Measurements from ENCODE around the gene POLR2B. TPM values are rescaled to one million over a fixed set of nuclear protein-coding genes. Genes with fewer than 3 reads are reported as not detected.
"Not testable (repeated sequence)": the region's sequence is repeated elsewhere in the genome, so short reads cannot be mapped to it uniquely, and the experiment has no call there.

POLR2B gene
- total RNA-seq, 1 donor from 2014 or later: 66.9 TPM

- DNase-seq (ENCODE audit: low spot score): no peak
These were observed 7.5 kb downstream of the POLR2B start for GRCh38 chr4:56986192-56986591.

DNA sequence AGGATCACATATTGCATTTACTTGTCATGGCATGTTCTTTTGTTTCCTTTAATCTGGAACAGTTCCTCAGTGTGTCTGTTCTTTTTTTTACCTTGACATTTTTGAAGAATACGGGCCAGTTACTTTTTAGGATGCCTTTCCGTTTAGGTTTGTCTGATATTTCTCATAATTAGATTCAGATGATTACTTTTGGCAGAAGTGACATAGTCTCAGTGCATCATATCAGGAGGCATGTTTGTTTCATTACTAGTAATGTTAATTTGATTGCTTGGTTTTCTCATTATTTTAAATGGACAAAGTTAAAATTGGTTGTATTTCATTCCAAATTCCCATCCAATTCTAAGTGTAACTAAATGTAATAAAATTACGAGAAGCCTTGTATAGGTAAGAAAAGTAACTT is 8.3 kb downstream of the POLR2B start:
- no peak for DNase-seq (ENCODE audit: low spot score)

DNA sequence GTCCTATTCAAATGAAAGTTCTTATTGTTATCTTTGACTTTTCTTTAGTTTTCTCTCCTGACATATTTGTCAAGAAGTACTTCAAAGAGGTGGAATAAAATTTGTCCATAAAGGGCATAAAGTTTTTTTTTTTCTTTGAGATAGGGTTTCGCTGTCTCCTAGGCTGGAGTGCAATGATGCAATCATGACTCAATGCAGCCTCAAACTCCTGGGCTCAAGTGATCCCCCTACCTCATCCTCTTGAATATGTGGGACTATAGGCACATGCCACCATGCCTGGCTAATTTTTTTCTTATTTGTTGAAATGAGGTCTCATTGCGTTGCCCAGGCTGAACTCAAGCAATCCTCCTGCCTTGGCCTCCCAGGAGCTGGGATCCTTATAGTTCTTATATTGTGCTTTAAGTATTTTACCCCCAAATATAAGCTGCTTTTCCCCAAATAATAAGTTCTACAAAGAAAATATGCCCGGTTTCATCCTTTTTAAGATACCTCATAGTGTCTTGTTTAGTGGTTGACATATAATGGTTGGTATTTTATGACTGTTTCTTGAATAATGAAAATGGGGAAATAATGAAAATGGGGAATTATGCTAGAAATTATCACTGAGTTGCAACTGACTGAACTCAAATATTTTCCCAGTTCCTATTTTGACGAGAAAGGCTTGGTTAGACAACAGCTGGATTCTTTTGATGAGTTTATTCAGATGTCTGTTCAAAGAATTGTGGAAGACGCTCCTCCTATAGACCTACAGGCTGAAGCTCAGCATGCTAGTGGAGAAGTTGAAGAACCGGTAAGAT is 11.6 kb downstream of the POLR2B start:
- DNase-seq (ENCODE audit: low spot score): no peak

- no peak for DNase-seq (ENCODE audit: low spot score)
These were observed 16.8 kb downstream of the POLR2B start for GRCh38 chr4:56995525-56995924.

DNA sequence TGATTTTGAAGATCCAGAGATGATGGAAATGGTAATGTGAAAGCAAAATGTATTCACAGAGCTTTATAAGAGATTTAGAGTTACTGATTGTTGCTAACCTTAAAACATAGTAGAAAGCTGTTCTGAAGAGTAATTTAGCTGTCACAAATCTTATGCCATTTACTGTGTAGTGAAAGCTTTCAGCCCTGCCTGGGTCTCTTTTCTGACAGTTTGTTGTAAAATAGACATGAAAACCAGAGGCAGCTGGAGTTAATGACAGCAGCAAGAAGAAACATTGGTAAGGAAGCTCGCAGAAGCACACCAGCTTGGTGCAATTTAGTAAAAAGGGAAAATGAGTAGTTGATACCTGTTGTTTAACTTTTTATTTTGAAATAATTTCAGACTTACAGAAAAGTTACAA is 21.1 kb downstream of the POLR2B start:
- no peak for DNase-seq (ENCODE audit: low spot score)

DNA sequence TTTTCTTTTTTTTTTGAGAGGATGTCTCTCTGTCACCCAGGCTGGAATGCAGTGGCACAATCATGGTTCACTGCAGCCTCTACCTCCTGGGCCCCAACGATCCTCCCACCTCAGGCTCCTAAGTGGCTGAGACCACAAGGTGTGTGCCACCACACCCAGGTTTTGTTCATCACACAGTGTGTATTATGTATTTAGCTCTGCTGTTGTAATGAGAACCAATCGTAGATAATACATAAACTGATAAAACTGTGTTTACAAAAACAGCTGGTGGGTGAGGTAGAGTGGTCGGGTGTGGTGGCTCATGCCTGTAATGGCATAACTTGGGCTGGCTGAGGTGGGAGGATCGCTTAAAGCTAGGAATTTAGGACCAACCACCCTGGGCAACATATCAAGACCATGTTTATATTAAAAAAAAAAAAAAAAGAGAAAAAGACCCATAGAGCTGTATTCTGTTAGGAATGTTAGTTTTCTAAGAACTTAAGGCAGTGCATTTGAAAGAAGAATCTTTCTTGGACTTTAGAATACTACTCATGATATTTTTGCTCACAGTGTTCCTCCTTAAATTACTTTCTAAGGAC is 34.9 kb downstream of the POLR2B start:
- no peak for DNase-seq (ENCODE audit: low spot score)

DNA sequence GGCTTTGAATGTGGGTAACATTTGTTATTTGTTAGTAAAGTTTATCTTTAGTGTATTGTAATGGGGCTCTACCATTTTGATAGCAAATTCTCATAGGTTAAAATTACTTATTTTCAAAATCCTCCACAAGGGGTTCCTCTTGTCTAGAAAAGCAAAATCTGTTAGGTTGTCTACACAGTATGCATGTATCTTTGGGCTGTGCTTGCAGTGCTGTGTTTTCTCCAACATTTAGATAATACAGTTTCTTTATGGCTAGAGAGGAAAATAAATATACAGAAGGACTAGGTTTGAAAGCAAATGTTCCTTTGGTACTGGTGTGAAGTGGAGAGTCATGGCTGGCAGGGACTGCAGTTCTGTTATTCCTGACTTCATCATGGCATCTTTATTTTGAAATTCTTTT is 40.3 kb downstream of the POLR2B start:
- DNase-seq (ENCODE audit: low spot score): no peak

DNA sequence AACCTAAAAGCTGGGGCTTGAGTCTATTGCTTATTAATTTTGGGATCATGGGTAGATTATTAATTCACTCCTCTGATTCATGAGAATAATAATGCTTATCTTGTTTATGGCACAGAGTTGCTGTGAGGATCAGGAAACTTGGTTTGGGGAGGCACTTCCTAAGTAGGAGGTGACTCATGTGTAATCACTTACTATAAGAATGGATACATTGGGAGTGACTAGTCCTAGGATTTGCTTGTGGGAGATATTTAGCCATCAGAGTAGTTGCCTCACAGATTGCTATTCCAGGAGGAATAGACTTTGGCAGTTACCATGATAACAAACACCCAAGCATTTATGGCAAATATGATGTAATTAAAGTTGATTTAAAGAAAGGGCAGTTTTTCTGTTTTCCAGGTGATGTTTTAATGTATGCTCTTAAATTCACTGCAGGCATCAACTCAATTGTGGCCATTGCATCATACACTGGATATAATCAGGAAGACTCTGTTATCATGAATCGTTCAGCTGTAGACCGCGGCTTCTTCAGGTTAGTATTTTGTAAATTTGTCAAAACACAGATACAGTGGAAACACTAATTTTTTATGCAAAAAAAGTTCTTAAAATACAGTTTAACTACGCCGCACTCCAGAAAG is 41.9 kb downstream of the POLR2B start:
- no peak for DNase-seq (ENCODE audit: low spot score)

DNA sequence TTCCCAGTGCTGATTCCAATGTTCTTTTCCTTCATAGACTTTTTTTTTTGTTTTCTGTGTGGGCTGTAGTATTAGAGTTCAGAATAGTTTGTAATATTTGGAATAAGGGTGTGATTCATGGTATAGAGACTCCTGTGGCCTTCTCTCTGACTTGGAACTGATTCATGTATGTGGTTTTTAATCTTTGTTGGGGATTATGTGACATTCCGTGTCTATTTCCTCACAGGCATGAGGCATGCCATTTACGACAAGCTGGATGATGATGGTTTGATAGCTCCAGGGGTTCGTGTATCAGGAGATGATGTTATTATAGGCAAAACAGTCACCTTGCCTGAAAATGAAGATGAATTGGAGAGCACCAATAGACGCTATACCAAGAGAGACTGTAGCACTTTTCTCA is 44.4 kb downstream of the POLR2B start:
- DNase-seq (ENCODE audit: low spot score): no peak

- no peak for DNase-seq (ENCODE audit: low spot score)
These were observed 55.8 kb downstream of the POLR2B start for GRCh38 chr4:57034520-57034919.

GRCh38 chr4:57037982-57038604 is 59.4 kb downstream of the POLR2B start:
- no peak for DNase-seq (ENCODE audit: low spot score)

GRCh38 chr4:57039345-57039744 is 60.6 kb downstream of the POLR2B start:
- DNase-seq (ENCODE audit: low spot score): no peak

- no peak for DNase-seq (ENCODE audit: low spot score)
These were observed 61.8 kb downstream of the POLR2B start for GRCh38 chr4:57040510-57040909.

DNA sequence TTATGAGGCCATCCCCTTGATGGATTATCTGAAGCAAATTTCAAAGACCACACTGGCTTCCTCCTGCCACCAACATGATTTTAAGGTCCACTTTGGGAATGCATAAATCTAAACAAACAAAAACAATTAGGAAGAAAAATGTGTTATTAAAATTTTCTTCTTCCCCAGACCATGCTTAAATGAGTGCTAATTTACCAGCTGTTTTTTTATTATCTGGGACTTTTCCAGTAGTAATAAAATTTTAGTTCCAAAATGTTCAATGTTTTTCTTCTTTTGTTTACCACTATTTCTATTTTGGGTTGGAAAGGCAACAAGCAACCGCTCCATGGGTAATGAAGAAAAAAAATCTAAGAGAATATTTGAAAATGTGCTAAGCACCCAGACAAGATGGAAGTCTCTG is 62.3 kb downstream of the POLR2B start:
- no peak for DNase-seq (ENCODE audit: low spot score)

- DNase-seq (ENCODE audit: low spot score): no peak
These were observed 64.0 kb downstream of the POLR2B start for GRCh38 chr4:57042711-57043169.

DNA sequence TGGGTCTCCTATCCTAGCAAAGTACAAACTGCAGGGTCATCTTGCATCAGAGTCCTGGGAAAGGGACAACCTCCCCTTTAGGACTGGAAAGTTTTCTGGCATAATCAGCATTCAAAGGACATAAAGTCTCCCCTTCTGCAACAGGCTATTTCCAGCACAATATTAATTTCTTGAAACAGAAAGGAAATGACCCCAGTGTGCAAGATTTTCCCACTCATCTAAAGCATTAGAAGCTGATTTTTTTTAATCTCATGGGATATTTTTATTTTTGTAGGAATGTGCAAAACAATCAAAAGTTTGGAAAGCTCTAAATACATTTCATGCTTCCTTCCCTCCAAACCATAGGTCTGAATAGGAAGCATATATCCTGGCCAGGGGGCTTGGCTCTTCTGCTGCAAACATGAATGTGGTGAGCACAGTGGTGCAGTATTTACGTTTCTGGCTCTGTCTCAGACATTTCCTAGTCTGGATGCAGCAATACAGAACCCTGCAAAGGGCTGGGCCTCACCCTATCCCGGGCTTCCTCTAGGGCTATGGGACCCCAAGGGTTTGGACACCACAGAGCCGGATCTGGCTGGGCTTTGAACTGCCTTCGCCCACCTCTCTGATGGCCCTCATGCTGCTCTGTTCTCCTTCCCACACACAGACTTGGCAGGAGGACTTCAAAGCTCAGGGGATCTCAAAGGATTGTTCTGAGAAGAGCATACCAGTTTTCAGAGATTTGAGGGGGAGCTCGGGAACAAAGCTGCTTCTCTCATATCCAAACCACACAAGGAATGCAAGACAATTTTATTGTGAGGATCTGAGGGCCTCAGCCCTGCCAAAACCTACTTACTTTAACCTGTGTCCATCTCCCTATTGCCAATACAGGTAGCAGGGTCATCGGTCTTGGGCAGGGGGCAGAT is 64.9 kb downstream of the POLR2B start:
- no peak for DNase-seq (ENCODE audit: low spot score)

GRCh38 chr4:57044279-57044678 is 65.6 kb downstream of the POLR2B start:
- no peak for DNase-seq (ENCODE audit: low spot score)

DNA sequence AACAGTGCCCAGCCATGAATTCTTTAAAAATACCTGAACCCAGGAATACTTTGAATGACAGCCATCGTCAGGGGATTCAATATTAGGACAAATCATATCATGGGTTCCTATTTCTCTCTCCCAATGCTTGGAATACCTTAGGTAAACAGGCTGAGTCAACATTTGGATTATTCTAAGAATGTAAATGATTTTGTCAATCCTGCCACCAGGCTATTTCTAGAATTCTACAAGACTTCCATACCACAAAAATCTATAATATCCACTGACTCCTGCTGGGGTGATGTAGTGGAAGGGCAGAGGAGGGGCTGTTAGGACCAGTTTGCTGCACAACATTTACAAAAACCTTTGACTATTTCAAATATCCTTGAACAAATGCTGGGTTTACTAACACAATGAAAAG is 66.3 kb downstream of the POLR2B start:
- no peak for DNase-seq (ENCODE audit: low spot score)

DNA sequence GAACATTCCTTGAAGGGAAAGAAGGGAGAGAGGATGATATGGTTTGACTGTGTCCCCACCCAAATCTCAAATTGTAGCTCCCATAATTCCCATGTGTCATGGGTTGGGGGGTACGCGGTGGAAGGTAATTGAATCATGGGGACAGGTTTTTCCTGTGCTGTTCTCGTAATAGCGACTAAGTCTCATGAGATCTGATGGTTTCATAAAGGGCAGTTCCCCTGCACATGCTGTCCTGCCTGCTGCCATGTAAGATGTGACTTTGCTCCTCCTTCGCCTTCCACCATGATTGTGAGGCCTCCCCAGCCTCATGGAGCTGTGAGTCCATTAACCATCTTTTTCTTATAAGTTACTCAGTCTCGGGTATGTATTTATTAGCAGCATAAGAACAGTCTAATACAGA is 68.3 kb downstream of the POLR2B start:
- not testable (repeated sequence) for DNase-seq (ENCODE audit: low spot score)

GRCh38 chr4:57048590-57049304 is 70.1 kb downstream of the POLR2B start:
- DNase-seq (ENCODE audit: low spot score): no peak
